ENCODE measurements around the gene APOLD1.
"Not testable (repeated sequence)": the region's sequence is repeated elsewhere in the genome, so short reads cannot be mapped to it uniquely, and the experiment has no call there.

DNA sequence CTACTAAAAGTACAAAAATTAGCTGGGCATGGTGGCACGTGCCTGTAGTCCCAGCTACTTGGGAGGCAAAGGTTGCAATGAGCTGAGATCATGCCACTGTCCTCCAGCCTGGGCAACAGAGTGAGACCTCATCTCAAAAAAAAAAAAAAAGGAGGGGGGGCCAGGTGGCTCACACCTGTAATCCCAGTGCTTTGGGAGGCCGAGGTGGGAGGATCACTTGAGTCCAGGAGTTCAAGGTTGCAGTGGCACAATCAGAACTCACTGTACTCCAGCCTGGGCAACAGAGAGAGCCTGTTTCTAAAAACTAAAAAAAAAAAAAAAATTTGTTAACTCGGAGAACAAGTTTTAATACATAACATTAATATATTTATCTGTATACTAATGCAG, 22.1 kb downstream of the APOLD1 start:
- TF ChIP-seq, protein P1, sequence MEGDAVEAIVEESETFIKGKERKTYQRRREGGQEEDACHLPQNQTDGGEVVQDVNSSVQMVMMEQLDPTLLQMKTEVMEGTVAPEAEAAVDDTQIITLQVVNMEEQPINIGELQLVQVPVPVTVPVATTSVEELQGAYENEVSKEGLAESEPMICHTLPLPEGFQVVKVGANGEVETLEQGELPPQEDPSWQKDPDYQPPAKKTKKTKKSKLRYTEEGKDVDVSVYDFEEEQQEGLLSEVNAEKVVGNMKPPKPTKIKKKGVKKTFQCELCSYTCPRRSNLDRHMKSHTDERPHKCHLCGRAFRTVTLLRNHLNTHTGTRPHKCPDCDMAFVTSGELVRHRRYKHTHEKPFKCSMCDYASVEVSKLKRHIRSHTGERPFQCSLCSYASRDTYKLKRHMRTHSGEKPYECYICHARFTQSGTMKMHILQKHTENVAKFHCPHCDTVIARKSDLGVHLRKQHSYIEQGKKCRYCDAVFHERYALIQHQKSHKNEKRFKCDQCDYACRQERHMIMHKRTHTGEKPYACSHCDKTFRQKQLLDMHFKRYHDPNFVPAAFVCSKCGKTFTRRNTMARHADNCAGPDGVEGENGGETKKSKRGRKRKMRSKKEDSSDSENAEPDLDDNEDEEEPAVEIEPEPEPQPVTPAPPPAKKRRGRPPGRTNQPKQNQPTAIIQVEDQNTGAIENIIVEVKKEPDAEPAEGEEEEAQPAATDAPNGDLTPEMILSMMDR (IDR thresholded peaks at IDR 0.05; ENCODE audit: low read length) = not testable (repeated sequence)
- TF ChIP-seq EZH2 (optimal IDR thresholded peaks at IDR 0.05; ENCODE audit: low read depth, low read length); EZH2phosphoT487 (IDR thresholded peaks at IDR 0.05; ENCODE audit: low read length): not testable (repeated sequence)

All from MM.1S (cell line).